Measurements from ENCODE around the gene SORCS1.

The SORCS1 gene

GRCh38 chr10:106705681-106706100 lies 458.8 kb downstream of the SORCS1 start:
- Histone ChIP-seq H2AFZ (ENCODE audit: low read length) (no peak overlapping the region), H3K9ac (ENCODE audit: low read length) (no peak overlapping the region), H3K79me2 (ENCODE audit: insufficient read depth, low read length) (no peaks in the 10 kb centered on the region), H3K4me1 (ENCODE audit: insufficient read depth, low read length, severe bottlenecking) (no peaks in the 10 kb centered on the region), H3K9me3 (ENCODE audit: low read length) (no peaks in the 10 kb centered on the region), H3K27me3 (ENCODE audit: insufficient read depth, low read length) (no peaks in the 10 kb centered on the region), H3K27ac (ENCODE audit: low read depth, low read length, poor library complexity, severe bottlenecking) (no peak overlapping the region), H3K4me3 (ENCODE audit: low read depth, low read length, poor library complexity, severe bottlenecking) (no peak overlapping the region), H3F3A (ENCODE audit: insufficient read depth, low read length) (no peaks in the 10 kb centered on the region), H4K20me1 (ENCODE audit: insufficient read depth, low read length) (no peaks in the 10 kb centered on the region), H3K36me3 (ENCODE audit: insufficient read depth, low read length) (no peaks in the 10 kb centered on the region), H3K9me2 (ENCODE audit: low read depth, low read length) (no peaks in the 10 kb centered on the region), H3K4me2 (ENCODE audit: low read length) (no peak overlapping the region)
- TF ChIP-seq EZH2 (IDR thresholded peaks at IDR 0.05; ENCODE audit: borderline replicate concordance, low read length) (no peak), CTCF (IDR thresholded peaks at IDR 0.05; ENCODE audit: low read length) (peak; percentile 77)

- H3K27ac ChIP-seq (ENCODE audit: low read depth, low read length, poor library complexity, severe bottlenecking) = no peak overlapping the region
- no peaks in the 10 kb centered on the region for H3K27me3 ChIP-seq (ENCODE audit: insufficient read depth, low read length)
- no peaks in the 10 kb centered on the region for H3K9me3 ChIP-seq (ENCODE audit: low read length)
- TF ChIP-seq CTCF (IDR thresholded peaks at IDR 0.05; ENCODE audit: low read length) (no peak), EZH2 (IDR thresholded peaks at IDR 0.05; ENCODE audit: borderline replicate concordance, low read length) (no peak)
- H3F3A ChIP-seq (ENCODE audit: insufficient read depth, low read length) = no peaks in the 10 kb centered on the region
- no peak overlapping the region for H3K9ac ChIP-seq (ENCODE audit: low read length)
- H3K4me3 ChIP-seq (ENCODE audit: low read depth, low read length, poor library complexity, severe bottlenecking) = no peak overlapping the region
- no peak overlapping the region for H2AFZ ChIP-seq (ENCODE audit: low read length)
- H4K20me1 ChIP-seq (ENCODE audit: insufficient read depth, low read length) = no peaks in the 10 kb centered on the region
- no peaks in the 10 kb centered on the region for H3K79me2 ChIP-seq (ENCODE audit: insufficient read depth, low read length)
- no peaks in the 10 kb centered on the region for H3K36me3 ChIP-seq (ENCODE audit: insufficient read depth, low read length)
- no peaks in the 10 kb centered on the region for H3K9me2 ChIP-seq (ENCODE audit: low read depth, low read length)
- no peak overlapping the region for H3K4me2 ChIP-seq (ENCODE audit: low read length)
- H3K4me1 ChIP-seq (ENCODE audit: insufficient read depth, low read length, severe bottlenecking) = no peaks in the 10 kb centered on the region
Observed at GRCh38 chr10:106696239-106696638, 468.3 kb downstream of the SORCS1 start.

- Histone ChIP-seq H3F3A (ENCODE audit: insufficient read depth, low read length) (no peaks in the 10 kb centered on the region), H4K20me1 (ENCODE audit: insufficient read depth, low read length) (no peaks in the 10 kb centered on the region), H3K27ac (ENCODE audit: low read depth, low read length, poor library complexity, severe bottlenecking) (no peak overlapping the region)
Observed at GRCh38 chr10:106694696-106695095, 469.8 kb downstream of the SORCS1 start.

More at GRCh38 chr10:106694696-106695095, 469.8 kb downstream of the SORCS1 start:
- Histone ChIP-seq H3K9ac (ENCODE audit: low read length) (no peak overlapping the region), H3K4me3 (ENCODE audit: low read depth, low read length, poor library complexity, severe bottlenecking) (no peak overlapping the region), H3K9me2 (ENCODE audit: low read depth, low read length) (no peaks in the 10 kb centered on the region), H3K79me2 (ENCODE audit: insufficient read depth, low read length) (no peaks in the 10 kb centered on the region), H3K36me3 (ENCODE audit: insufficient read depth, low read length) (no peaks in the 10 kb centered on the region), H3K4me2 (ENCODE audit: low read length) (no peak overlapping the region), H3K4me1 (ENCODE audit: insufficient read depth, low read length, severe bottlenecking) (no peaks in the 10 kb centered on the region), H2AFZ (ENCODE audit: low read length) (no peak overlapping the region), H3K27me3 (ENCODE audit: insufficient read depth, low read length) (no peaks in the 10 kb centered on the region), H3K9me3 (ENCODE audit: low read length) (no peaks in the 10 kb centered on the region)
- TF ChIP-seq CTCF (IDR thresholded peaks at IDR 0.05; ENCODE audit: low read length) = no peak
- no peak for TF ChIP-seq EZH2 (IDR thresholded peaks at IDR 0.05; ENCODE audit: borderline replicate concordance, low read length)
